Esophagus muscularis mucosa (tissue), 4 donors: Measurements from ENCODE around the gene TSTD1. TPM values are rescaled to one million over a fixed set of nuclear protein-coding genes. Genes with fewer than 3 reads are reported as not detected.
"Not testable (repeated sequence)": the region's sequence is repeated elsewhere in the genome, so short reads cannot be mapped to it uniquely, and the experiment has no call there.

ENCODE experiments used
- DNase-seq: peaks from one replicate; pipeline ENCODE4 v3.0.0-alpha.2; 2017; ENCODE audit errors: extremely low spot score
- H3K27ac ChIP-seq, 4 donors: fragments of 200-600 bp; sonication (generic); replicated peaks in 1 of 4; 1 replicate in 3 of 4; 2 replicates in 1 of 4; pipeline ENCODE4 v1.5.1; 2016 to 2019; ENCODE audit warnings: mild to moderate bottlenecking in 1 of 4
- H3K27me3 ChIP-seq, 4 donors: fragments of 200-600 bp; sonication (generic); one replicate each; pipeline versions ENCODE4 v1.5.1 to v1.6.0; 2016 to 2019
- H3K36me3 ChIP-seq, 4 donors: fragments of 200-600 bp; sonication (generic); one replicate each; pipeline ENCODE4 v1.5.1; 2016 to 2019
- H3K4me1 ChIP-seq, 4 donors: fragments of 200-600 bp; sonication (generic); one replicate each; pipeline ENCODE4 v1.5.1; 2016 to 2019
- H3K4me3 ChIP-seq, 4 donors: fragments of 200-600 bp; sonication (generic); 1 replicate in 2 of 4; 2 replicates in 2 of 4; pipeline ENCODE4 v1.5.1; 2016 to 2019; ENCODE audit warnings: mild to moderate bottlenecking in 4 of 4, moderate library complexity in 1 of 4
- H3K9me3 ChIP-seq, 4 donors: fragments of 200-600 bp; sonication (generic); 1 replicate in 3 of 4; 2 replicates in 1 of 4; pipeline ENCODE4 v1.5.1; 2016 to 2019
- CTCF ChIP-seq, 3 experiments: fragments of 200-600 bp in 2 of 3; fragments of 450-650 bp in 1 of 3; sonication (generic) in 2 of 3; IDR thresholded peaks; one replicate each; pipeline ENCODE4 v1.5.1; 2017 to 2019; ENCODE audit warnings: antibody characterized with exemption in 3 of 3, mild to moderate bottlenecking in 2 of 3, moderate library complexity in 1 of 3
- EP300 ChIP-seq: sonication (generic); formaldehyde crosslinking; IDR thresholded peaks from one replicate; pipeline ENCODE4 v1.6.1; 2017; ENCODE audit warnings: antibody characterized with exemption
- POLR2A ChIP-seq: fragments of 450-650 bp; IDR thresholded peaks from one replicate; pipeline ENCODE4 v1.6.1; 2017; ENCODE audit warnings: antibody characterized with exemption, moderate library complexity, mild to moderate bottlenecking, low read depth
- POLR2AphosphoS5 ChIP-seq, 2 donors: sonication (generic); formaldehyde crosslinking; IDR thresholded peaks; one replicate each; pipeline ENCODE4 v1.6.1; 2017; ENCODE audit warnings: antibody characterized with exemption in 2 of 2
- WGBS: methylation state at CpG from one replicate; pipeline ENCODE4 v1.1.5; 2018; 5-methylcytosine and 5-hydroxymethylcytosine counted together
- intact Hi-C: fragments of 100-400 bp; cut with DNase I; formaldehyde crosslinking; loops from one replicate; pipeline ENCODE4 v1.15.1; 2023
- total RNA-seq, 4 donors: library from RNA; depleted of rRNA; stranded (reverse); fragments of >200 nt; gene quantifications; one replicate each; pipeline versions ENCODE4 v1.1.0 to v1.2.1, GENCODE V29; 2016

TSTD1 gene
- total RNA-seq, 4 donors from 2014 or later, result 19.0 to 46.5 (median 29.4) TPM

- Histone ChIP-seq H3K4me1 (peaks cover 17 to 27% (median 19%) of the 10 kb centered on the region in 4 donors), H3K27me3 (peaks cover 0 to 44% (median 11%) of the 10 kb centered on the region in 4 donors), H3K9me3 (no peaks in the 10 kb centered on the region), H3K4me3 (no peak overlapping the region), H3K27ac (no peak overlapping the region), H3K36me3 (no peaks in the 10 kb centered on the region)
- intact Hi-C loops, result no loop called here
- no peak for DNase-seq
- WGBS, result 88% methylated on average over 1 of the region's 1 CpG
- TF ChIP-seq POLR2AphosphoS5 (IDR thresholded peaks at IDR 0.05) (no peak), CTCF (IDR thresholded peaks at IDR 0.05) (no peak), POLR2A (no peak), EP300 (no peak)
Observed at GRCh38 chr1:161018631-161018930, 20.2 kb downstream of the TSTD1 start.

DNA sequence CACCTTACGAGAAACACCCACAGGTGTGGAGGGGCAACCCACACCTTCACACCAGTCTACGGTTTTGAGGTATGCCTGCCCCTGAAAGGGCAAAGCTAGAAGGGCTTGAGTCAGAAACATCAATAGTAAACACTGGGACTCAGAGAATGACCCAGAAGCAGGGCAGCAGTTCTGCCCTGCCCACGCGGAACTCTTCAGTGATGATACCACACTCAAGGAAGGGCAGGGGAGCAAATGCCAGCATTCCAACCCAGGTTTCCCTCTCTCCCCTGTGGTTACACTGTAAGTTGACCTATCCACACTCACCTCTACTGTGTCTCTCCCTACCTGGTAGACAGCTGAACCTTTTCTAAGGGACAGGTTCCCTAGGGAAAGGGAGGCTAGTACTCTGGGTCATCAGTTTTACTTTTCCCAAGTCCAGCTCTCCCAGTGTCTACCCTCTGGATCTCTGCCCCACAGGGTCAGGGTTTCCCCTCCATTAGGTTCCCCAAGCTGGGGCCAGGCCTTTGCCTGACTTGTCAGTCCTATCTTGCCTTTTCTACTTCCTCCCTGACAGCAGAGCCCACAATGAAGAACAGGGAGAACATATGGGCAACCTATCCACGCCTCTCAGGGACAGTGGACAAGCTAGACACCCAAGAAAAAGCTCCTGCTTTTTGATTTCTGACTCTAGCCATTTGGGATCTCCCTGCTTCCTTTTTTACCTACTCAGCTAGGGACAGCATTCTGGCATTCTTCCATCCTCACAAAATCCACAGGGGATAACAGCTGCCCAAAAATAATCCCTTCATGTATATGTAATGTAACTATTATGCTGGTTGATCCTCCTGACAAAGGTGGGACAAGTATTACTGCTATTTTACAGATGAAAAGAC is 20.8 kb downstream of the TSTD1 start:
- Histone ChIP-seq H3K36me3 (no peaks in the 10 kb centered on the region), H3K27ac (no peak overlapping the region), H3K4me1 (peaks cover 20 to 27% (median 22%) of the 10 kb centered on the region in 4 donors), H3K27me3 (peaks cover 0 to 44% (median 11%) of the 10 kb centered on the region in 4 donors), H3K9me3 (no peaks in the 10 kb centered on the region), H3K4me3 (no peak overlapping the region)
- 88% methylated on average over 5 of the region's 5 CpGs for WGBS
- intact Hi-C loops, result no loop called here
- TF ChIP-seq POLR2A (no peak), EP300 (no peak), POLR2AphosphoS5 (IDR thresholded peaks at IDR 0.05) (no peak), CTCF (IDR thresholded peaks at IDR 0.05) (no peak)
- DNase-seq, result no peak

GRCh38 chr1:161017181-161017580 is 21.6 kb downstream of the TSTD1 start:
- Histone ChIP-seq H3K27me3 (peaks cover 0 to 36% (median 11%) of the 10 kb centered on the region in 4 donors), H3K4me1 (peaks cover 20 to 28% (median 24%) of the 10 kb centered on the region in 4 donors)
- H3K27ac ChIP-seq, intact Hi-C loops, H3K4me3 ChIP-seq, DNase-seq, H3K9me3 ChIP-seq, H3K36me3 ChIP-seq: not testable (repeated sequence)
- 73% methylated on average over 7 of the region's 7 CpGs for WGBS

- WGBS, result 50% methylated on average over 1 of the region's 1 CpG
- DNase-seq, result not testable (repeated sequence)
Observed at GRCh38 chr1:161016683-161017082, 22.1 kb downstream of the TSTD1 start.

GRCh38 chr1:161013488-161014230 is 25.1 kb downstream of the TSTD1 start:
- no peak for DNase-seq
- Histone ChIP-seq H3K27ac (peak overlapping the region; percentile 61 to 77 (median 75)), H3K9me3 (no peaks in the 10 kb centered on the region), H3K4me3 (peak overlapping the region in 3 of 4 donors; percentile 3 to 38 (median 10)), H3K36me3 (no peaks in the 10 kb centered on the region), H3K4me1 (peaks cover 0 to 22% (median 5%) of the 10 kb centered on the region in 4 donors), H3K27me3 (peaks cover 0 to 6% (median 0%) of the 10 kb centered on the region in 4 donors)
- intact Hi-C loops, result no loop called here
- TF ChIP-seq CTCF (IDR thresholded peaks at IDR 0.05) (no peak), EP300 (peak; percentile 44), POLR2AphosphoS5 (IDR thresholded peaks at IDR 0.05) (peak; percentile 76 to 80), POLR2A (peak; percentile 23)
- 67% methylated on average over 15 of the region's 15 CpGs for WGBS

More at GRCh38 chr1:161016683-161017082, 22.1 kb downstream of the TSTD1 start:
- intact Hi-C loops, H3K9me3 ChIP-seq, H3K27ac ChIP-seq, H3K4me3 ChIP-seq, H3K36me3 ChIP-seq: not testable (repeated sequence)
- Histone ChIP-seq H3K4me1 (peaks cover 18 to 27% (median 23%) of the 10 kb centered on the region in 4 donors), H3K27me3 (peaks cover 0 to 31% (median 11%) of the 10 kb centered on the region in 4 donors)
